C4-2B (cell line): ENCODE data around the gene TRIM17.

Experiments used
- CTCF ChIP-seq: fragments of 450-650 bp; conservative IDR thresholded peaks from 2 replicates; pipeline ENCODE4 v1.5.1; 2017; ENCODE audit warnings: mild to moderate bottlenecking
- ZFX ChIP-seq: fragments of 450-650 bp; IDR thresholded peaks from 2 replicates; pipeline ENCODE4 v1.6.1; 2017

GRCh38 chr1:228391411-228392020 is 25.1 kb downstream of the TRIM17 start:
- TF ChIP-seq CTCF: no peak
- no peak for TF ChIP-seq ZFX
